ENCODE data around the gene FGFR3.

The FGFR3 gene

DNA sequence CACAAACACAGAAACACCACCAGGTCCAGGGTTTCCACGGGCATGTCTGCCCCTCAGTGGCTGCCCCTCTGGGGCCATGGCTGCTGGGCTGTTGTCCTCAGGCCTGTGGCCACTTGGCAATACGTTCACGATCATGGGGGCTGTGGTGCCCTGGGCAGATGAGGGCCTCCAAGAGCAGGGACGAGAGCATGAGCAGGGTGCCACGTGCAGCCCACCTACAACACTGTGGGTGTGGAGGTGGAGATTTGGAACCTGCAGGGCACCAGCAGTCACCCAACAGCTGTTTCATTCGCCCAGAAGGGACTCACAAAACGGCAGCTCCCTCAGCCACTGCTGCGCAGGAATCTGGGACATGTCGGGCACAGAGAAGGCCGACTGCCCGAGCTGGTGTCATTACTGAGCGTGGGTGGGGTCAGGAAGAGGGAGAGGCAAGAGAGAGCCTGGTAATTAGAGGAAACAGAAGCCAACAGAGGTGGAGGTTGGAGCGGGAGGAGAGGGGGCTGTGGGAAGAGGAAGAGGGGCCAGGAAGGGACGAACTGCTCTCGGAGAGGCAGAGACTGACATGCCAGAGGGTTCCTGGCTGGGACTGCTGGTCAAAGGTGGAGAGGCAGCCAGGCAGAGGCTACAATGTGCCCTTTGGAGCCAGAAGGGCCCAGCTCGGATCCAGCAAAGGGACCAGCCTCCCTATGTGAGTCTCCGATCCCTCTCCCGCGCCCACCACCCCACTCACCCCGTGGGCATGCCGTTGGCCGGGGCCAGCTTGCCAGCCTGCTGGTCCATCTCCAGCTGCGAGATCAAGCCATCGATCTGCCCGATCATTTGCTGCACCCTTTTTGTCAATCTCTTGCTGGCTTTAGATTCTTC, 23.1 kb downstream of the FGFR3 start:
- H3K27ac ChIP-seq (ENCODE audit: low read depth in 2 of 2, low read length in 2 of 2), result no peak overlapping the region
- no peaks in the 10 kb centered on the region for H3K4me1 ChIP-seq (ENCODE audit: control insufficient read depth in 2 of 2, insufficient read depth in 2 of 2, low read length in 2 of 2)
- H3K9me3 ChIP-seq (ENCODE audit: control insufficient read depth in 2 of 2, low read length in 2 of 2), result no peaks in the 10 kb centered on the region
- no peak overlapping the region for H3K4me3 ChIP-seq (ENCODE audit: low read length in 2 of 2)
- no peak overlapping the region for H3K9ac ChIP-seq (ENCODE audit: low read depth in 1 of 2, low read length in 2 of 2)
- no peaks in the 10 kb centered on the region for H3K27me3 ChIP-seq (ENCODE audit: control insufficient read depth in 2 of 2, insufficient read depth in 2 of 2, low read length in 2 of 2)
- H3K36me3 ChIP-seq (ENCODE audit: control insufficient read depth in 2 of 2, insufficient read depth in 2 of 2, low read length in 2 of 2), result peaks cover 61 to 72% of the 10 kb centered on the region in 2 donors

GRCh38 chr4:1819284-1819683, 26.2 kb downstream of the FGFR3 start:
- Histone ChIP-seq H3K36me3 (ENCODE audit: control insufficient read depth in 2 of 2, insufficient read depth in 2 of 2, low read length in 2 of 2) (peaks cover 67 to 75% of the 10 kb centered on the region in 2 donors), H3K4me3 (ENCODE audit: low read length in 2 of 2) (no peak overlapping the region), H3K9me3 (ENCODE audit: control insufficient read depth in 2 of 2, low read length in 2 of 2) (no peaks in the 10 kb centered on the region), H3K4me1 (ENCODE audit: control insufficient read depth in 2 of 2, insufficient read depth in 2 of 2, low read length in 2 of 2) (no peaks in the 10 kb centered on the region), H3K27ac (ENCODE audit: low read depth in 2 of 2, low read length in 2 of 2) (no peak overlapping the region), H3K9ac (ENCODE audit: low read depth in 1 of 2, low read length in 2 of 2) (no peak overlapping the region), H3K27me3 (ENCODE audit: control insufficient read depth in 2 of 2, insufficient read depth in 2 of 2, low read length in 2 of 2) (no peaks in the 10 kb centered on the region)

GRCh38 chr4:1819816-1820215, 26.7 kb downstream of the FGFR3 start:
- H3K36me3 ChIP-seq (ENCODE audit: control insufficient read depth in 2 of 2, insufficient read depth in 2 of 2, low read length in 2 of 2), result peaks cover 68 to 74% of the 10 kb centered on the region in 2 donors

GRCh38 chr4:1821679-1822567, 28.8 kb downstream of the FGFR3 start:
- Histone ChIP-seq H3K4me3 (ENCODE audit: low read length in 2 of 2) (no peak overlapping the region), H3K4me1 (ENCODE audit: control insufficient read depth in 2 of 2, insufficient read depth in 2 of 2, low read length in 2 of 2) (no peaks in the 10 kb centered on the region), H3K9ac (ENCODE audit: low read depth in 1 of 2, low read length in 2 of 2) (no peak overlapping the region), H3K9me3 (ENCODE audit: control insufficient read depth in 2 of 2, low read length in 2 of 2) (no peaks in the 10 kb centered on the region), H3K36me3 (ENCODE audit: control insufficient read depth in 2 of 2, insufficient read depth in 2 of 2, low read length in 2 of 2) (peaks cover 70 to 74% of the 10 kb centered on the region in 2 donors), H3K27ac (ENCODE audit: low read depth in 2 of 2, low read length in 2 of 2) (no peak overlapping the region), H3K27me3 (ENCODE audit: control insufficient read depth in 2 of 2, insufficient read depth in 2 of 2, low read length in 2 of 2) (no peaks in the 10 kb centered on the region)

More at GRCh38 chr4:1819816-1820215, 26.7 kb downstream of the FGFR3 start:
- no peaks in the 10 kb centered on the region for H3K27me3 ChIP-seq (ENCODE audit: control insufficient read depth in 2 of 2, insufficient read depth in 2 of 2, low read length in 2 of 2)
- no peaks in the 10 kb centered on the region for H3K4me1 ChIP-seq (ENCODE audit: control insufficient read depth in 2 of 2, insufficient read depth in 2 of 2, low read length in 2 of 2)
- no peak overlapping the region for H3K4me3 ChIP-seq (ENCODE audit: low read length in 2 of 2)
- H3K9me3 ChIP-seq (ENCODE audit: control insufficient read depth in 2 of 2, low read length in 2 of 2), result no peaks in the 10 kb centered on the region
- H3K9ac ChIP-seq (ENCODE audit: low read depth in 1 of 2, low read length in 2 of 2), result no peak overlapping the region
- H3K27ac ChIP-seq (ENCODE audit: low read depth in 2 of 2, low read length in 2 of 2), result no peak overlapping the region

DNA sequence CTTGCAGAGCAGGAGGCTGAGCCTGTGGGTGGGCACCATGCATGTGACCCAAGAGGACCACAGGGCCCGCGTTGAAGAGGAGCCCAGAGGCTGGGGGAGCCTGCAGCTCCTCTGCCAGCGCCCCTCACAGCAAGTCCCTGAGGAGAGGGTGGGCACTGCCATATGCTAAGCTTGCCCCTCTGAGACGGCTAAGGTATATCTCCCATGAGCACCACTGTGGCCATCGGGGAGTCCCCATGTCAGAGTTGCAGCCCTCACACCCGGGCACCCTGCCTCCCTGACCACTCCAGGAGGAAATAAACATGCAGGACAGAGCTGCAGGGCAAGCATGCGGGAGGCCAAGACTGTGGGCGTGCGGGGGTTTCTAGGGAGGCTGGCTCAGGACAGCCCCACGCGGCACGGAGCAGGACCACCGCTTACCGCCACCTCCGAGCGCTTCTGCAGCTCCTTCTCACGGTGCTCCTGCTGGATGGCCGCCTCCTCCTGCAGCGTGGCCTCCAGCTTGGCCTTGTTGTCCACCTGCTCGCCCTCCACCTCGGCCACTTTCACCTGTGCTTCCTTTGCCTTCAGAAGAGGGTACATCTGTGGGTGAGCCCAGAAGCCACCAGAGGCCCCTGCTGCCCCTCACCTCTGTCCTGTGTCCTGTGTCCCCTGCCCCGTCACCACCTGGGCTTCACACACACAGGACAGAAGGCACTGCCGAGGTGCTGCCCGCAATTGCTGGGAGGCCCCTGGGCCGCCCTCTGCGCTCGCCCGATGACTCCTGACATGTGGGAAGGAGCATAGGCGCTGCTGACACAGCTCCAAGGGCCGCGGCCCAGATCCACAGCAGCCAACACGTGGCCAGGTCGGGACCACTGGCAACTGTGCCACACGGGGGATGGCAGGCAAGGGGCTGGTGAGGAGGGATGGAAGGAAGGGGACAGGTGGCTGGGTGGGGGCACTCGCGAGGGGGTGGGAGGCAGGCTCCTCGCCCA, 29.8 kb downstream of the FGFR3 start:
- no peak overlapping the region for H3K9ac ChIP-seq (ENCODE audit: low read depth in 1 of 2, low read length in 2 of 2)
- H3K27me3 ChIP-seq (ENCODE audit: control insufficient read depth in 2 of 2, insufficient read depth in 2 of 2, low read length in 2 of 2), result no peaks in the 10 kb centered on the region
- H3K9me3 ChIP-seq (ENCODE audit: control insufficient read depth in 2 of 2, low read length in 2 of 2), result no peaks in the 10 kb centered on the region
- peaks cover 67 to 69% of the 10 kb centered on the region in 2 donors for H3K36me3 ChIP-seq (ENCODE audit: control insufficient read depth in 2 of 2, insufficient read depth in 2 of 2, low read length in 2 of 2)
- H3K4me3 ChIP-seq (ENCODE audit: low read length in 2 of 2), result no peak overlapping the region
- no peaks in the 10 kb centered on the region for H3K4me1 ChIP-seq (ENCODE audit: control insufficient read depth in 2 of 2, insufficient read depth in 2 of 2, low read length in 2 of 2)
- no peak overlapping the region for H3K27ac ChIP-seq (ENCODE audit: low read depth in 2 of 2, low read length in 2 of 2)

DNA sequence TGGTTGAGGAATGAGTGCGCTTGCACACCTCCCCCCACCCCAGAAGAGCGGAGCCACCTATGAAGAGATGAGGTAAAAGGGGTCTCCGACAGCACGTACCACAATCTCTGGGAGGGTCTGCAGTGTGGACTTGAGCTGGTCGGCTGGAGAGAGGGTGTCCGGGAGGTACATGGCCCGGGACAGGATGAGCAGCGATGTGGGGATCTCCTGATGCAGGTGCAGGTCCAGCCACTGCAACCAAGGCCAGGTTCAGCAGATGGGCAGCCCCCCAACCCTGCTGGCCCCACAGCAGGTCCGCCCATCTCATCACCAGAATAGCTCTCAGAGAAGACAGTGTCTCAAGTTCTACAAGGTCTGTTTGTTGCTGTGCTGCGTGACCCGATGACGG, 30.4 kb downstream of the FGFR3 start:
- Histone ChIP-seq H3K9me3 (ENCODE audit: control insufficient read depth in 2 of 2, low read length in 2 of 2) (no peaks in the 10 kb centered on the region), H3K4me3 (ENCODE audit: low read length in 2 of 2) (no peak overlapping the region), H3K27ac (ENCODE audit: low read depth in 2 of 2, low read length in 2 of 2) (no peak overlapping the region), H3K4me1 (ENCODE audit: control insufficient read depth in 2 of 2, insufficient read depth in 2 of 2, low read length in 2 of 2) (no peaks in the 10 kb centered on the region), H3K27me3 (ENCODE audit: control insufficient read depth in 2 of 2, insufficient read depth in 2 of 2, low read length in 2 of 2) (no peaks in the 10 kb centered on the region), H3K36me3 (ENCODE audit: control insufficient read depth in 2 of 2, insufficient read depth in 2 of 2, low read length in 2 of 2) (peaks cover 63 to 66% of the 10 kb centered on the region in 2 donors), H3K9ac (ENCODE audit: low read depth in 1 of 2, low read length in 2 of 2) (no peak overlapping the region)

DNA sequence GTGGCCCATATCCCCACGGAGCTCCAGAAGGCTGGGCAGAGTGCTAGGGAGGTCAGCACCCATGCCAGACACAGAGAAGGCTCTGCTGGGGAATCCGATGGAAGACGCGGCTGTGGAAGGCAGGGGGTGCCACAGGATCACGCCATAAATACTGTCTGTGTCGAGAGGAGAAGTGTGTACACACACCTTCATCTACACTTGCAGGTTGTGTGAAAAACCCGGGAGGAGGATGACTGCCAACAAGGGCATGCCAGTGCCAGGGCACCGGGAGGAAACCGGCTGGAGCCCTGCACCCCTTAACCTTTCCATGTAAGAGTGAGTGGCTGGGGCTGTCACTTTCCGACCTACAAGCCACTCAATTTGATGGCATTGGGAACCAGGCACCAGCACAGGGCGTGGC, 31.7 kb downstream of the FGFR3 start:
- peaks cover 57 to 59% of the 10 kb centered on the region in 2 donors for H3K36me3 ChIP-seq (ENCODE audit: control insufficient read depth in 2 of 2, insufficient read depth in 2 of 2, low read length in 2 of 2)
- H3K27ac ChIP-seq (ENCODE audit: low read depth in 2 of 2, low read length in 2 of 2), result no peak overlapping the region
- H3K9ac ChIP-seq (ENCODE audit: low read depth in 1 of 2, low read length in 2 of 2), result no peak overlapping the region
- no peaks in the 10 kb centered on the region for H3K4me1 ChIP-seq (ENCODE audit: control insufficient read depth in 2 of 2, insufficient read depth in 2 of 2, low read length in 2 of 2)
- no peaks in the 10 kb centered on the region for H3K9me3 ChIP-seq (ENCODE audit: control insufficient read depth in 2 of 2, low read length in 2 of 2)
- H3K27me3 ChIP-seq (ENCODE audit: control insufficient read depth in 2 of 2, insufficient read depth in 2 of 2, low read length in 2 of 2), result no peaks in the 10 kb centered on the region
- no peak overlapping the region for H3K4me3 ChIP-seq (ENCODE audit: low read length in 2 of 2)

GRCh38 chr4:1825326-1825725, 32.2 kb downstream of the FGFR3 start:
- Histone ChIP-seq H3K27me3 (ENCODE audit: control insufficient read depth in 2 of 2, insufficient read depth in 2 of 2, low read length in 2 of 2) (no peaks in the 10 kb centered on the region), H3K9me3 (ENCODE audit: control insufficient read depth in 2 of 2, low read length in 2 of 2) (no peaks in the 10 kb centered on the region), H3K4me3 (ENCODE audit: low read length in 2 of 2) (no peak overlapping the region), H3K9ac (ENCODE audit: low read depth in 1 of 2, low read length in 2 of 2) (no peak overlapping the region), H3K27ac (ENCODE audit: low read depth in 2 of 2, low read length in 2 of 2) (no peak overlapping the region), H3K36me3 (ENCODE audit: control insufficient read depth in 2 of 2, insufficient read depth in 2 of 2, low read length in 2 of 2) (peaks cover 53 to 62% of the 10 kb centered on the region in 2 donors), H3K4me1 (ENCODE audit: control insufficient read depth in 2 of 2, insufficient read depth in 2 of 2, low read length in 2 of 2) (no peaks in the 10 kb centered on the region)

- Histone ChIP-seq H3K36me3 (ENCODE audit: control insufficient read depth in 2 of 2, insufficient read depth in 2 of 2, low read length in 2 of 2) (peaks cover 61 to 70% of the 10 kb centered on the region in 2 donors), H3K9me3 (ENCODE audit: control insufficient read depth in 2 of 2, low read length in 2 of 2) (no peaks in the 10 kb centered on the region), H3K9ac (ENCODE audit: low read depth in 1 of 2, low read length in 2 of 2) (no peak overlapping the region), H3K27ac (ENCODE audit: low read depth in 2 of 2, low read length in 2 of 2) (no peak overlapping the region), H3K4me3 (ENCODE audit: low read length in 2 of 2) (no peak overlapping the region), H3K4me1 (ENCODE audit: control insufficient read depth in 2 of 2, insufficient read depth in 2 of 2, low read length in 2 of 2) (no peaks in the 10 kb centered on the region), H3K27me3 (ENCODE audit: control insufficient read depth in 2 of 2, insufficient read depth in 2 of 2, low read length in 2 of 2) (no peaks in the 10 kb centered on the region)
These were observed 33.6 kb downstream of the FGFR3 start for GRCh38 chr4:1826531-1827350.
